ENCODE results near the gene ZNF618.
A peak's percentile ranks its signal among the peaks of the same experiment; 100 is the strongest.

ZNF618 gene

DNA sequence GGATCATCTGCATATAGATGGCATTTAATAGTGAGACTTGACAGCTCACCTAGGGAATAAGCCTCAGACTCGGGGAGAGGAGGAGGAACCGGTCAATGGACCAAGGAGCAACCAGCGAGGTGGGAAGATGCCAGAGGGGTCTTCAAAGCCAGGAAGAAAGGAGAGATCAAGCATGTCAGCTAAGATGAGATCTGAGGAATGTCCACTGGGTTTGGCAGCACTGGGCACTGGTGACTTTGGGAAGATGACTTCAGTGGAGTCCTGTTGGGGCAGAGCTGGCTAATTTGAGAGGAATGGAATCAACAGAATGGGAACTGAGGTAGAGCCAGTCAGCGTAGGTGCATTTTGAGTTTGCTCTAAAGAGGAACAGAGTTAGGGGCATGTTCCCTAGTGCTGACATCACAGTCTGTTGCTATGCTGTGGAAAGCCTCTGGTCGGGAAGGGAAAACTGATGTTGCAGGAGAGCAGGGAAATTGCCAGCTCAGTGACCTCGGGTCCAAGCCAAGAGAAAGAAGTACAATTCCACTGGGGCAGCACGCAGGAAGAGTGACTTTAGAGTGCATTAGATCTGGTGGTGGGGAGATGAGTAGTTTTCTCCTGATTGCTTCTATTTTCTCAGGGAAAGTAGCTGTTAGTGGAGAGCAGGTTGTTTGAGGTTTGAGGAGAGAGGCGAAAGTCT is 56.9 kb downstream of the ZNF618 start:
- DNase-seq = peak; percentile 55 to 90
- Histone ChIP-seq H3K27ac (peak overlapping the region; percentile 72 to 77), H3K27me3 (no peaks in the 10 kb centered on the region), H3K4me3 (no peak overlapping the region), H3K36me3 (no peaks in the 10 kb centered on the region), H3K9me3 (peaks cover 0 to 9% (median 0%) of the 10 kb centered on the region in 3 donors), H3K4me1 (peaks cover 0 to 41% (median 27%) of the 10 kb centered on the region in 4 donors)
- intact Hi-C loops (cut with DNase I; ENCODE audit: low total_unique reads) = loop anchor here (10.0 kb wide), 1 partner anchor 48 kb away; no protein-coding TSS in a partner anchor
- TF ChIP-seq, protein P1, sequence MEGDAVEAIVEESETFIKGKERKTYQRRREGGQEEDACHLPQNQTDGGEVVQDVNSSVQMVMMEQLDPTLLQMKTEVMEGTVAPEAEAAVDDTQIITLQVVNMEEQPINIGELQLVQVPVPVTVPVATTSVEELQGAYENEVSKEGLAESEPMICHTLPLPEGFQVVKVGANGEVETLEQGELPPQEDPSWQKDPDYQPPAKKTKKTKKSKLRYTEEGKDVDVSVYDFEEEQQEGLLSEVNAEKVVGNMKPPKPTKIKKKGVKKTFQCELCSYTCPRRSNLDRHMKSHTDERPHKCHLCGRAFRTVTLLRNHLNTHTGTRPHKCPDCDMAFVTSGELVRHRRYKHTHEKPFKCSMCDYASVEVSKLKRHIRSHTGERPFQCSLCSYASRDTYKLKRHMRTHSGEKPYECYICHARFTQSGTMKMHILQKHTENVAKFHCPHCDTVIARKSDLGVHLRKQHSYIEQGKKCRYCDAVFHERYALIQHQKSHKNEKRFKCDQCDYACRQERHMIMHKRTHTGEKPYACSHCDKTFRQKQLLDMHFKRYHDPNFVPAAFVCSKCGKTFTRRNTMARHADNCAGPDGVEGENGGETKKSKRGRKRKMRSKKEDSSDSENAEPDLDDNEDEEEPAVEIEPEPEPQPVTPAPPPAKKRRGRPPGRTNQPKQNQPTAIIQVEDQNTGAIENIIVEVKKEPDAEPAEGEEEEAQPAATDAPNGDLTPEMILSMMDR (IDR thresholded peaks at IDR 0.05) = peak in 1 of 2 experiments; percentile 17

DNA sequence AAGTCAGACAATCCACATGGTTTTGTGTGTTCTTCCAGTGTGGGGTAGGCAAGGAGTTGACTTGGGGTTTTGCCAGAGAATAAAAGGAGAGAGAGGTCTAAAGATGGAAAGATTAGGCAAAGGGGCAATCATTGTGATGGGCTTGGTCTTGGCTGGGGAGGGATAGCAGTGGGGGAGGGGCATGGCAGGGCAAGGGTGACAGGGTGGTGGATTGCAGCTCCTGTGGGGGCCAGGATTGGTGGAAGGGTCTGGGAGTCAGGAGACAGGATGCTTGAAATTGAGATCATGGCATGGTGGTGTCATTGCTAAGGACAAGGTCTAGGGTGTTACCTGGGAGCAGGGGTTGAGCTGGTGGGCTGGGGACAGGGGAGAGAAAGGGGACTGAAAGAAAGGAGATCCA is 57.6 kb downstream of the ZNF618 start:
- intact Hi-C loops (cut with DNase I; ENCODE audit: low total_unique reads) = loop anchor here (10.0 kb wide), 1 partner anchor 49 kb away; no protein-coding TSS in a partner anchor
- TF ChIP-seq, protein P1 (IDR thresholded peaks at IDR 0.05) = no peak
- peaks cover 0 to 3% (median 0%) of the 10 kb centered on the region in 3 donors for H3K9me3 ChIP-seq
- H3K4me1 ChIP-seq = peaks cover 0 to 41% (median 27%) of the 10 kb centered on the region in 4 donors
- H3K27me3 ChIP-seq = no peaks in the 10 kb centered on the region
- H3K27ac ChIP-seq = peak overlapping the region; percentile 72 to 77
- no peaks in the 10 kb centered on the region for H3K36me3 ChIP-seq
- DNase-seq = no peak
- no peak overlapping the region for H3K4me3 ChIP-seq

DNA sequence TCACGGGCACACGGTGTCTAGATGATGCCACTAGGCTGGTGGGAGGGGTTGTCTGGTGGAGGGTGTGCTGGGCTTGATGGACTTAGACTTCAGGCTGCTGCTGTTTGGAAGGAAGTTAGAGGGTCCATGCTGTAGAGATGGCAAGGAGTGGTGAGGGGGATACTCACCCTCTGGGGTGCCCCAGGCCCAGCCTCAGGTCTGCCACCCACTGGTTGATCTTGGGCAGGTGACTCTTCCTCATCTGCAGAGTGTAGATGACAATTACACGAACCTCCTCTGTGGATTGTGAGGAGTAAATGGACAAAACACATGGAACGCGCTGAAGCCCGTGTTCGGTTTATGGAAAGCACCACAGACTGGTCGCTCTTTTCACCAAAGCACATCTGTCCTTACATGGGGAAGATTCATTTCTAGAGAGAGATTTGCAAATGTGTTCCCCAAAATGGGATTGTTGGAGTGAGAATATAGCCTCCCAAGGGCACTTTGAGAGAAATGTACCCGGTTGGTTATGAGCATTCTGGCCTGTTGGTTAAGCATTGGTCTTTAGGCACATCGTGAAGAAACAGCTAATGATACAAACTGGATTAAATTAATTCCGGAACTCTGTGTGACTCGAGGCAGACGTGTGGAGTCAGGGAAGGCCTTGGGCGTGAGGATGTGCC is 58.2 kb downstream of the ZNF618 start:
- H3K9me3 ChIP-seq = no peaks in the 10 kb centered on the region
- no peak overlapping the region for H3K4me3 ChIP-seq
- no peaks in the 10 kb centered on the region for H3K27me3 ChIP-seq
- no peaks in the 10 kb centered on the region for H3K36me3 ChIP-seq
- peak overlapping the region; percentile 72 to 77 for H3K27ac ChIP-seq
- H3K4me1 ChIP-seq = peaks cover 0 to 39% (median 27%) of the 10 kb centered on the region in 4 donors
- no peak for DNase-seq
- intact Hi-C loops (cut with DNase I; ENCODE audit: low total_unique reads) = loop anchor here (10.0 kb wide), 1 partner anchor 49 kb away; no protein-coding TSS in a partner anchor
- TF ChIP-seq, protein P1 (IDR thresholded peaks at IDR 0.05) = no peak

DNA sequence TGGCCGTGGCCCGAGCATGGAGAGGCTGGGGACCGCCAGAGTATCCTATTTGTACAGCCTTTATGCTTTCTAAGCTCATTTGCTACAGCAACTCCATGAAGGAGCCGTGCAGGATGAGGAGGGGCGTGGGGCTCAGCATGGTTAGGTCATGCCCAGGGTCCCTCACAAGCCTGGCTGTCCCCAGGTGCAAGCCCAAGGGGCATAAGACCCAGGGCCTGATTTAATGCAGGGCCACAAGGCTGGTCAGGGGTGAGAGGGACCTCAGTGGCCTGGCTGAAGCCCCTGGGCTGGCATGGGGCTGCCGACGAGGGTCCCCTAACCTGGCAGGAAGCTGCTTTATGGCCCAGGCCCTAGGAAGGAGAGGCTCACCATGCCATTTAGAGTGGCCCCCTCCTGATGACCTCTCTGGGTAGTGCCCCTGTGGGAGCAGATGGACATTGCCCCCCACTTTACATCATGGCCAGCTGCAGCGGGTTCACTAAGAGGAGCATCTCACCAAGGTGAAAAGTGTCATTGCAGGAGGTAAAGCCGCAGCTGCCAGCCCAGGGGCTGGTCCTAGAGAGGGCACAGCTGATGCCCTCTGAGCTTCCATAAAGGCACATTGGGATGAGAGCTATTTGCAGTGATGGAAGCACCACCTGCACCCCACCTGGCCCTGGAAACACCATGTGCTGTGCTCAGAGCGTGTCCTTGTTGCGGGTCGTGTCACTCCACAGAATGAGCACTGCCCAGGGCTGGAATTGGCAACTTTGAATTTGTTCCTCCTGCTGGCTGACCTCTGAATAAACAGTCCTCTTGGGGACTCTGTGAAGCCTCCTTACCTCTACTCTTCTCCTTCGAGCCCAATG is 58.9 kb downstream of the ZNF618 start:
- TF ChIP-seq, protein P1 (IDR thresholded peaks at IDR 0.05) = no peak
- Histone ChIP-seq H3K4me3 (no peak overlapping the region), H3K9me3 (no peaks in the 10 kb centered on the region), H3K27ac (no peak overlapping the region), H3K27me3 (no peaks in the 10 kb centered on the region), H3K36me3 (no peaks in the 10 kb centered on the region), H3K4me1 (peaks cover 0 to 32% (median 25%) of the 10 kb centered on the region in 4 donors)
- intact Hi-C loops (cut with DNase I; ENCODE audit: low total_unique reads) = loop anchor here (10.0 kb wide), 1 partner anchor 50 kb away; no protein-coding TSS in a partner anchor
- DNase-seq = peak in 1 of 2 donors; percentile 60

DNA sequence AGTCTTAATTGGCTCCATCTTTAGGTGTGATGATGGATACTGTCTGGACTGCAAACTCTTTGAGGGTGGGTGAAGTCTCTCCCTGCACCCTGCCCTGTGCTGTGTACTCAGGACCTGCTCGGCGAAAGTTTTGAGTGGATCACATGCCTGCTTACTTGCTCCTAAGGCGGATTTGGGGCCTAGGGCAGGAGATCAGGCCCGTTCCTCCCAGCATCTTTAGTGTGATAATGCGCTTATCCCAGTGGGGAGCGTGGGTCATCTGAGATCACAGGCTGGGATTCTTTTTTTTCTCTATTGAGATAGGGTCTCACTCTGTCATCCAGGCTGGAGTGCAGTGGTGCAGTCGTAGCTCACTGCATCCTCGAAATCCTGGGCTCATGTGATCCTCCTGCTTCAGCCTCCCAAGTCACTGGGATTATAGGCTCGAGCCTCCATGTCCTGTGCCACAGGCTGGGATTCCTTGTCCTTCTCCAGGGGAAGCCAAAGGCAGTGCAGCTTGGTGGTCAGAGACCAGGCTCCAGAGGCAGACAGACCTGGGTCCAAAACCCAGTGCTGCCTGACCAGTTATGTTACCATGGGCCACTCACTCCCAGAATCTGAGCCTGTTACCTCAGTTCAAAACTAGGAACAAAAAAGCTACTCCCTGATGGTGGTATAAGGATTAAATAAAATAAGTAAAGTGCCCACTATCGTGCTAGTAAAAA is 59.7 kb downstream of the ZNF618 start:
- TF ChIP-seq, protein P1 (IDR thresholded peaks at IDR 0.05) = no peak
- peaks cover 0 to 27% (median 18%) of the 10 kb centered on the region in 4 donors for H3K4me1 ChIP-seq

More for the DNA sequence above, 59.7 kb downstream of the ZNF618 start:
- peak overlapping the region in 1 of 2 donors; percentile 8 for H3K27ac ChIP-seq
- H3K4me3 ChIP-seq = no peak overlapping the region
- no peaks in the 10 kb centered on the region for H3K9me3 ChIP-seq
- no peaks in the 10 kb centered on the region for H3K27me3 ChIP-seq
- DNase-seq = peak in 1 of 2 donors; percentile 59
- intact Hi-C loops (cut with DNase I; ENCODE audit: low total_unique reads) = loop anchor here (10.0 kb wide), 1 partner anchor 51 kb away; no protein-coding TSS in a partner anchor
- no peaks in the 10 kb centered on the region for H3K36me3 ChIP-seq

All from tibial artery (tissue), 4 donors.